NK-92 (cell line): ENCODE results near the gene NFIA.

Source experiments
- DNase-seq: peaks from one replicate; lab custom pipeline; 2025; ENCODE audit not compliant: unreplicated experiment; lab: John Stamatoyannopoulos, UW

The NFIA gene

GRCh38 chr1:61240878-61241277, 158.5 kb downstream of the NFIA start:
- no peak for DNase-seq

- no peak for DNase-seq
These were observed 159.1 kb downstream of the NFIA start for GRCh38 chr1:61241411-61241838.

- DNase-seq = no peak
These were observed 159.6 kb downstream of the NFIA start for GRCh38 chr1:61241973-61242381.

GRCh38 chr1:61244114-61244513, 161.8 kb downstream of the NFIA start:
- DNase-seq = no peak

- no peak for DNase-seq
These were observed 163.5 kb downstream of the NFIA start for GRCh38 chr1:61245696-61246400.

GRCh38 chr1:61247051-61247825, 164.9 kb downstream of the NFIA start:
- no peak for DNase-seq

- DNase-seq = no peak
These were observed 165.8 kb downstream of the NFIA start for GRCh38 chr1:61247881-61248752.

- DNase-seq = no peak
These were observed 168.6 kb downstream of the NFIA start for GRCh38 chr1:61250933-61251332.

- DNase-seq = no peak
These were observed 170.8 kb downstream of the NFIA start for GRCh38 chr1:61253059-61253735.

- DNase-seq = no peak
These were observed 171.7 kb downstream of the NFIA start for GRCh38 chr1:61253912-61254633.

GRCh38 chr1:61254634-61255357, 172.4 kb downstream of the NFIA start:
- DNase-seq = no peak

GRCh38 chr1:61255358-61255703, 173.0 kb downstream of the NFIA start:
- no peak for DNase-seq

- no peak for DNase-seq
These were observed 177.2 kb downstream of the NFIA start for GRCh38 chr1:61259379-61260148.

GRCh38 chr1:61260171-61260570, 177.8 kb downstream of the NFIA start:
- DNase-seq = no peak

GRCh38 chr1:61261595-61261994, 179.2 kb downstream of the NFIA start:
- DNase-seq = no peak

GRCh38 chr1:61263905-61264824, 181.8 kb downstream of the NFIA start:
- no peak for DNase-seq

- DNase-seq = no peak
These were observed 182.5 kb downstream of the NFIA start for GRCh38 chr1:61264825-61265242.

GRCh38 chr1:61265665-61266064, 183.3 kb downstream of the NFIA start:
- no peak for DNase-seq
